DOHH2 (cell line): Measurements from ENCODE around the gene PRCP.

ENCODE experiments used
- H3F3A ChIP-seq: fragments of 200-600 bp; sonication (generic), shearing (Covaris generic); 2 replicates; pipeline ENCODE4 v1.6.0; 2016; ENCODE audit warnings: antibody characterized with exemption, mild to moderate bottlenecking; ENCODE audit not compliant: control insufficient read depth, insufficient read depth
- H3K27ac ChIP-seq: fragments of 200-600 bp; sonication (generic); 2 replicates; pipeline ENCODE4 v1.5.1; 2014; ENCODE audit warnings: low read depth, mild to moderate bottlenecking, low read length, moderate library complexity
- H3K27me3 ChIP-seq: fragments of 200-600 bp; sonication (generic); 2 replicates; pipeline ENCODE4 v1.6.1; 2014; ENCODE audit warnings: mild to moderate bottlenecking, low read length, mixed read lengths; ENCODE audit not compliant: control insufficient read depth
- H3K36me3 ChIP-seq: fragments of 200-600 bp; sonication (generic); 2 replicates; pipeline ENCODE4 v1.6.1; 2014; ENCODE audit warnings: mild to moderate bottlenecking, low read length, moderate library complexity, mixed read lengths; ENCODE audit not compliant: control insufficient read depth
- H3K4me1 ChIP-seq: fragments of 200-600 bp; sonication (generic); 2 replicates; pipeline ENCODE4 v1.6.1; 2014; ENCODE audit warnings: mild to moderate bottlenecking, low read length, mixed read lengths; ENCODE audit not compliant: control insufficient read depth
- H3K4me2 ChIP-seq: fragments of 200-600 bp; sonication (generic); 2 replicates; pipeline ENCODE4 v1.6.0; 2014; ENCODE audit warnings: mild to moderate bottlenecking, low read length, moderate library complexity
- H3K4me3 ChIP-seq: fragments of 200-600 bp; sonication (generic); 2 replicates; pipeline ENCODE4 v1.5.1; 2014; ENCODE audit warnings: mild to moderate bottlenecking, low read length, mixed read lengths
- H3K79me2 ChIP-seq: fragments of 200-600 bp; sonication (generic); 2 replicates; pipeline ENCODE4 v1.6.1; 2014; ENCODE audit warnings: mild to moderate bottlenecking, low read length, mixed read lengths; ENCODE audit not compliant: control insufficient read depth
- H3K9me2 ChIP-seq: fragments of 200-600 bp; sonication (generic); replicated peaks from 2 replicates; pipeline ENCODE4 v1.6.1; 2014; ENCODE audit warnings: mild to moderate bottlenecking, low read length, mixed read lengths; ENCODE audit not compliant: control insufficient read depth
- H3K9me3 ChIP-seq: fragments of 200-600 bp; sonication (generic); 2 replicates; pipeline ENCODE4 v1.6.1; 2014; ENCODE audit warnings: antibody characterized with exemption, low read length, mixed read lengths; ENCODE audit not compliant: control insufficient read depth, insufficient read depth
- H4K20me1 ChIP-seq: fragments of 200-600 bp; sonication (generic); 2 replicates; pipeline ENCODE4 v1.6.0; 2014; ENCODE audit warnings: low read depth, mild to moderate bottlenecking, antibody characterized with exemption, low read length, moderate library complexity; ENCODE audit not compliant: control insufficient read depth, insufficient read depth
- CTCF ChIP-seq: fragments of 200-600 bp; sonication (generic); IDR thresholded peaks from one replicate; pipeline ENCODE4 v1.5.1; 2014; ENCODE audit warnings: antibody characterized with exemption, mild to moderate bottlenecking, low read depth, low read length; ENCODE audit not compliant: poor library complexity, severe bottlenecking
- EZH2phosphoT487 ChIP-seq: fragments of 200-600 bp; sonication (generic); IDR thresholded peaks from 2 replicates; pipeline ENCODE4 v1.6.1; 2017; ENCODE audit warnings: borderline replicate concordance, mild to moderate bottlenecking, antibody characterized with exemption, low read length, moderate library complexity, mixed read lengths

Gene PRCP

GRCh38 chr11:82786001-82786400, 114.2 kb downstream of the PRCP start:
- H3K36me3 ChIP-seq, result no peaks in the 10 kb centered on the region
- TF ChIP-seq CTCF (no peak), EZH2phosphoT487 (no peak)
- no peaks in the 10 kb centered on the region for H3K4me1 ChIP-seq

GRCh38 chr11:82782825-82783374, 117.3 kb downstream of the PRCP start:
- no peak overlapping the region for H3K4me2 ChIP-seq
- TF ChIP-seq CTCF, result no peak
- TF ChIP-seq EZH2phosphoT487, result no peak
- H3K79me2 ChIP-seq, result no peaks in the 10 kb centered on the region
- H3K27ac ChIP-seq, result no peak overlapping the region
- no peaks in the 10 kb centered on the region for H3K9me3 ChIP-seq
- no peaks in the 10 kb centered on the region for H4K20me1 ChIP-seq
- no peaks in the 10 kb centered on the region for H3K36me3 ChIP-seq
- H3K4me3 ChIP-seq, result no peak overlapping the region
- H3F3A ChIP-seq, result no peaks in the 10 kb centered on the region
- H3K4me1 ChIP-seq, result no peaks in the 10 kb centered on the region
- no peaks in the 10 kb centered on the region for H3K9me2 ChIP-seq
- no peaks in the 10 kb centered on the region for H3K27me3 ChIP-seq

More at GRCh38 chr11:82786001-82786400, 114.2 kb downstream of the PRCP start:
- Histone ChIP-seq H3K79me2 (no peaks in the 10 kb centered on the region), H3K27ac (no peak overlapping the region), H3K9me3 (no peaks in the 10 kb centered on the region), H3K4me2 (no peak overlapping the region), H4K20me1 (no peaks in the 10 kb centered on the region), H3K4me3 (no peak overlapping the region), H3K27me3 (no peaks in the 10 kb centered on the region), H3K9me2 (no peaks in the 10 kb centered on the region), H3F3A (no peaks in the 10 kb centered on the region)

- Histone ChIP-seq H3F3A (no peaks in the 10 kb centered on the region), H3K27me3 (no peaks in the 10 kb centered on the region), H4K20me1 (no peaks in the 10 kb centered on the region), H3K36me3 (no peaks in the 10 kb centered on the region), H3K27ac (no peak overlapping the region), H3K9me3 (no peaks in the 10 kb centered on the region), H3K9me2 (no peaks in the 10 kb centered on the region), H3K79me2 (no peaks in the 10 kb centered on the region), H3K4me1 (no peaks in the 10 kb centered on the region), H3K4me2 (no peak overlapping the region), H3K4me3 (no peak overlapping the region)
- TF ChIP-seq CTCF (no peak), EZH2phosphoT487 (no peak)
Observed at GRCh38 chr11:82778776-82779175, 121.5 kb downstream of the PRCP start.
